ENCODE data around the gene PPP1R15B. TPM values are rescaled to one million over a fixed set of nuclear protein-coding genes. Genes with fewer than 3 reads are reported as not detected.
A peak's percentile ranks its signal among the peaks of the same experiment; 100 is the strongest.

PPP1R15B gene
- total RNA-seq = 10 to 100 TPM; 76.0 to 76.1 TPM

DNA sequence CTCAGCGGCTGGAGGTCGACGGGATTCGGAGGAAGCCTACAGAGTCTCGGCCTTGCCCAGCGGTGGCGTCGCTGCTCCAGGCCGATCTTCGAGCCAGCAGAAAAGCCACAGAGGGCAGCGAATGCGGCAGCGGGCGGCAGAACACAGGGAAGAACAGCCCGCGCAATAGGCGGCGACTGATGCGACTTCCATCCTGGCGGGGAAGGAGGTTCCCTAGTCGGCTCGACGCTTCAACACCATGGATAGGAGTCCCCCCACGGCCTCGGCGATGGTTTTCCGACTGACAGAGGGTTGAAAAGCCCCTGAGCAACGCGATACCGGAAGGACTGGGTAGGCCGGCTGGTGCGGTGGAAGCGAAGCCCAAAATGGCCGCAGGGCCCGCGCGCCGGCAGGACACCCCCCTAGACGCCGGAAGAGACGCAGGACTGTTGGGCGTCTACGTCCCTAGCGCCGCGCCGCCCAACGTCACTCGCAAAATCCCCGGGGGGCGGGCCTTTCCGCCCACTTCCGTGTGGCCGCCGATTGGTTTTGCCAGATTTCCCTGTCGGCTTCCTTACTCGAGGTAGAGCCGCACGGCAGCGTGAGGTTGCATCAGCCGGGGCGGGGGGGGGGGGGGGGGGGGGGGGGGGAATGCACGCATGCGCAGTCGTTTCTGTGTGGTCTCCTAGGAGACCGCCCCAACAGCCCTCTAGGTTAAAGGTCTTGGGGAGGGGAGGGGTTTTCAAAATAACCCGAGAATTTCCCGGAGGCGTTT is at the start of gene PPP1R15B:
TSS of gene PPP1R15B (minus strand) at position 367 of the 754 bp plus-strand sequence. CDS start 406 bp downstream, outside the sequence.
- Mint-ChIP-seq H3K27ac (peak within 1 kb of the TSS; percentile 98), H3K4me3 (peak within 1 kb of the TSS; percentile 98), H3K9me3 (no peaks in the 10 kb centered on the region), H3K4me1 (peaks cover 19% of the 10 kb centered on the region), H3K27me3 (no peaks in the 10 kb centered on the region), H3K36me3 (ENCODE audit: low read depth) (peaks cover 52% of the 10 kb centered on the region)
- CTCF ChIA-PET = interaction anchor here (1.0 to 4.9 kb wide), 5 partner anchors 13 to 395 kb away, joined by 3 to 87 read pairs (median 7); no protein-coding TSS in a partner anchor
- DNase-seq = peak; percentile 98
- POLR2A ChIA-PET = interaction anchor here (1.2 to 2.3 kb wide), 9 partner anchors 11 to 105 kb away, joined by 4 to 20 read pairs (median 10); partner anchors contain the start of genes MDM4 and PIK3C2B

DNA sequence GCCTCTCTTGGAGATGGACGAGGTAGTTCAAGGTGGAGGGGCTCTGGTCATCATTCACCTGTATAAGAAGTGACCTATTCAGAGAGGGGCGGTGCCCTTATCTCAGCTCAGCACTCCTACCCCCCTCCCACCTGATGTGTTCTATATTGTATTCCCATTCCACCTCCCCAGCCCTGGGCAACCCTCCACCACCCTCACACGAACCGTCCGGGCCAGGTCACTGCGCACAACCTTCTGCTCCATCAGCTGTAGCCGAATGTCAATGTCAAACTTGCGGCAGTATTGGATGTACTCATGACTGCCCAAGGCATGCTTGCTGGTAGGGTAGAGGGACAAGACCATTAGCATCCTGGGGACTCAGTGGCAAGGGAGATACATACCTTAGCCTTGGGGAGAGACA is 48.7 kb upstream of the PPP1R15B start:
- H3K36me3 Mint-ChIP-seq (ENCODE audit: low read depth) = peaks cover 60% of the 10 kb centered on the region
- POLR2A ChIA-PET = interaction anchor here (1.3 to 1.5 kb wide), 2 partner anchors 33 to 35 kb away, joined by 4 read pairs; partner anchors contain the start of gene PIK3C2B
- DNase-seq = no peak
- H3K4me3 Mint-ChIP-seq = no peak overlapping the region
- CTCF ChIA-PET = interaction anchor here (1.0 to 3.1 kb wide), 4 partner anchors 14 to 43 kb away, joined by 3 to 12 read pairs (median 4); no protein-coding TSS in a partner anchor
- peak overlapping the region; percentile 85 for H3K27ac Mint-ChIP-seq
- H3K9me3 Mint-ChIP-seq = no peaks in the 10 kb centered on the region
- no peaks in the 10 kb centered on the region for H3K27me3 Mint-ChIP-seq
- H3K4me1 Mint-ChIP-seq = peaks cover 53% of the 10 kb centered on the region

DNA sequence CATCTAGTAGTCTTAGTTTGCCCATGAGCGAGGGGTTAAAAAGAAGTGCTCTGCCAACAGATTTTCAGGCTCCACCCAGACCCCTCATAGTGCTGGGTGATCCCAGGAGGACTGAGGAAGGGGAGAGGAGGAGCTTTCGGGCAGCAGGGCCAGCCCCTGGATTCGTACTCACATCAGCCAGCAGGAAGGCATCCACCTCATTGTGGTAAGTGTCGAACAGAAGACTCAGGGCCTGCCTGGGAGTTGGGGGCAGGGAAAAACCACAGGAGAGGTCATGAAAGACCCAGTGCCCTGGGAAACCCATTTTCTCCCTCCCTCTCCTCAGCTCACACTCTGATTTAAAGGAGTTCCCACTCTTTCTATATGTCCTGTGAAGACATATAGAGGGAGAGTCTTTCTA is 48.1 kb upstream of the PPP1R15B start:
- Mint-ChIP-seq H3K9me3 (no peaks in the 10 kb centered on the region), H3K27ac (no peak overlapping the region), H3K4me3 (no peak overlapping the region), H3K27me3 (no peaks in the 10 kb centered on the region), H3K4me1 (peaks cover 47% of the 10 kb centered on the region), H3K36me3 (ENCODE audit: low read depth) (peaks cover 58% of the 10 kb centered on the region)
- ChIA-PET CTCF (interaction anchor here (1.2 to 3.1 kb wide), 2 partner anchors 13 to 29 kb away, joined by 3 to 12 read pairs; no protein-coding TSS in a partner anchor), POLR2A (interaction anchor here (1.3 to 1.5 kb wide), 2 partner anchors 34 to 35 kb away, joined by 4 read pairs; partner anchors contain the start of gene PIK3C2B)
- DNase-seq = no peak

DNA sequence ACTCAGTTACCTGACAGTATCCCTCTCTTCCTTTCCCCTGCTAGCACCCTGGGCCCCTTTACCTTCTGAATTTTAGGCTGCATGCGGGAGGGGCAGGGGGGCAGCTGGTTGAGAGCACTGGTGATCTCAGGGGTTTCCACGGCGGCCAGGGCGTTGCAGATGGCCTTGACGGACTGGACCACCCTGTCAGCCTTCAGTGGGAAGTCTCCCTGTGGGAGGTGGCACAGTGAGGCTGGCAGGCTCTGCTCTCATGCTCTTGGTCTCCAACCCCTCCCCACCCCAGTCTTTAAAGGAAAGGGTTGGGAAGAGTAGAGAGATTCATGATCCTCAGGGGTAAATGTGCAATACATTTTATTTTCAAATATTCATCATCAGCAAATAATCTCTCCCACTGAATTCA is 46.0 kb upstream of the PPP1R15B start:
- POLR2A ChIA-PET = interaction anchor here (1.1 kb wide), 1 partner anchor 36 kb away, joined by 3 read pairs; no protein-coding TSS in a partner anchor
- Mint-ChIP-seq H3K36me3 (ENCODE audit: low read depth) (peaks cover 49% of the 10 kb centered on the region), H3K9me3 (no peaks in the 10 kb centered on the region), H3K4me3 (no peak overlapping the region), H3K4me1 (peaks cover 38% of the 10 kb centered on the region), H3K27me3 (no peaks in the 10 kb centered on the region), H3K27ac (no peak overlapping the region)
- CTCF ChIA-PET = no interaction called here
- DNase-seq = no peak

DNA sequence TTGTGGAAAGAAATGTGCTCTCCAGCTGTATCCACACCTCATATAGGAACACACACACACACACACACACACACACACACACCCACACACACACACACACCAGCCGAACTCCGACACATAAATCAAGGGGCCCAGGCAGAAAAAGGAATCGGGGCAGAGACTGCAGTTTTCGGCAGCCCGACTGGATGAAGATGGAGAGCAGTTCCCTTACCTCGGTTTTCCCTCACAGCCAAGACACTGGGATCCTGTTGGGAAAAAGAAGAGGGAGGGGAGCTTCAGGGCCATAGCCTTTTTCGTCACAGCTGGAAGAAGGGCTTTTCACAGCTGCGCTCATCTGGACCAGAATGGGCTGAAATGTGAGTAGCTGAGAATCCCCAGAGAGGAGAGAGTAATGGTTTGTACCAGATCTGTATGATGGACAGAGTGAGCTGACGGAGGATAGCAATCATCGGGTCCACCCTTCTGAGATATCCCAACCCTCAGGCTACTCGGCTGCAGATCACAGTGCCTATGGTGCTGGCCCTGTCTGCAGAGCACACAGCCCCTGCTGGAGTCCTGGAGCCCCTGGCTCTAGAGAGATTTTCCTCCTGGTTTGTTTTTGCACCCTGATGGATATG is 45.3 kb upstream of the PPP1R15B start:
- H3K4me1 Mint-ChIP-seq = peaks cover 33% of the 10 kb centered on the region
- POLR2A ChIA-PET = no interaction called here
- H3K27me3 Mint-ChIP-seq = no peaks in the 10 kb centered on the region
- no peak for DNase-seq
- no peak overlapping the region for H3K4me3 Mint-ChIP-seq
- CTCF ChIA-PET = interaction anchor here (0.7 to 2.1 kb wide), 4 partner anchors 11 to 198 kb away, joined by 3 to 7 read pairs (median 3); no protein-coding TSS in a partner anchor
- no peaks in the 10 kb centered on the region for H3K9me3 Mint-ChIP-seq
- no peak overlapping the region for H3K27ac Mint-ChIP-seq
- peaks cover 43% of the 10 kb centered on the region for H3K36me3 Mint-ChIP-seq (ENCODE audit: low read depth)

DNA sequence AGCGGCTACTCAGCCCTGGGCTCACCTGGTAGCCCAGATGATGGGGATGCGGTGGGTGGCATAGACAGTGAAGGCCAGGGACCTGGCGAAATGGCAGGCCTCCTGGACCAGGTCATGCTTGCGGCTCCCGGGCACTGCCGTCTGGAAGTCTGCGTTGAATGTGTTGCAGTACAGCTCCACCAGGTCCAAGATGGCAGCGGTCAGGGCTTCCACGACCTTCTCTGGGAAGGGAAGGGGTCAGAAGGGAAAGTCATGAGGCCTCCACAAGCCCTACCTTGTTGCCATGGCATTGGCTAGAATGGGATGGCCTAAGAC is 44.2 kb upstream of the PPP1R15B start:
- Mint-ChIP-seq H3K27me3 (no peaks in the 10 kb centered on the region), H3K4me3 (no peak overlapping the region), H3K9me3 (no peaks in the 10 kb centered on the region), H3K27ac (no peak overlapping the region), H3K36me3 (ENCODE audit: low read depth) (peaks cover 37% of the 10 kb centered on the region), H3K4me1 (peaks cover 30% of the 10 kb centered on the region)
- POLR2A ChIA-PET = no interaction called here
- no peak for DNase-seq
- CTCF ChIA-PET = interaction anchor here (1.3 to 2.1 kb wide), 2 partner anchors 25 to 47 kb away, joined by 3 to 7 read pairs; no protein-coding TSS in a partner anchor

DNA sequence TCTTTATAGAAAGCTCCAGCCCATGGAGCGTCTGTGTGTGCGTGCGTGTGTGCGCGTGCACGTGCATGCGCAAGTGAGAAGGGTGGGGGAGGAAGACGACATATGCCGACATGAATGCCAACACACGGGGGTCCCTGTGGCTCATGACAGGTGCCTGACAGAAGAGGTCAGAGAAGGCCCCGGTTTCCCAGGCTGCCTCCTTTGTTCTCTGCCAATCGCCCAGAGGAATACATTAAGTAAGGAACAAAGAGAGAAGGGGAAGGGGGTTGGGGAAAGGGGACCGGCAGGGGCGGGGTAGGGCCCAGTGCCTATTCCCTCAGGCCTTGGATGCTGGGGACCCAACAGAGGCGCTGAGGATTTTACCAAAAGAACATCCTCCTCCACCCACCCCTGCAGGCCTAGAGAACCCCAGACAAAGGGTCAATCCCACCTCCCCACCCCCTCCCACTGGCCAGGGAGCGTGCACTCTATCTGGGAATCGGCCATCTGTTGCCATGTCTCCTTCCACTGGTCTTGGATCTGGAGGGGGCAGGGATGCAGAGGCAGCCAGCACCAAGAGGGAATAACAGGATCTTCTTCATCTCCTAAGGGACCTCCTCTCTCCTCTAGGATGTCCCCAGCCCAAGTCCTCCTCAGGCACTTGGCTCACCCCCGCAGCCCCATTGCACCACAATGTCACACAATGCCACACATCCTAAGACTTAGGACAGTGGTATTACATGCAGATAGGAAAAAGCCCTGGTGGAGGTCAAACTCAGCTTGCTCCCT is 43.6 kb upstream of the PPP1R15B start:
- Mint-ChIP-seq H3K4me1 (peaks cover 30% of the 10 kb centered on the region), H3K27ac (no peak overlapping the region)

DNA sequence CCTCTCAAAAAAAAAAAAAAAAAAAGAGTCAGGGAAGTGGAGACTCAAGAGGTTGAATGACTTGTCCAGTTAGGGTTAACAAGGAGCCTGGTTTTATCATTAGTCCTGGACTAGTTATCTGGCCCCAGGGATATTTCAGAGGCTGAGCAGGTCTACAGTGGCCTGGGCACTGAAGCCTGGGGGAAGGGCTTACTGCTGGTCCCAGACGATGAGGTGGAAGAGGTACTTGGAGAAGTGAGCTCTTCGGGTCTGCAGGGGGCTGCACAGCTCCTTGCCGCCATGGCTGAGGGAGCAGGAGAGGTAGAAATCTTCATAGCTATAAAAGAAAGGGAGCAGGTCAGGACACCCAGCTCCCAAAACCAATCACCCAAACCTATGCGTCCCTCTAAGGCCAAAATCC is 42.9 kb upstream of the PPP1R15B start:
- Mint-ChIP-seq H3K27ac (peak overlapping the region; percentile 30), H3K36me3 (ENCODE audit: low read depth) (peaks cover 32% of the 10 kb centered on the region), H3K9me3 (no peaks in the 10 kb centered on the region), H3K4me3 (no peak overlapping the region), H3K27me3 (no peaks in the 10 kb centered on the region), H3K4me1 (peaks cover 35% of the 10 kb centered on the region)
- POLR2A ChIA-PET = no interaction called here
- CTCF ChIA-PET = interaction anchor here (0.7 to 10.6 kb wide), 3 partner anchors 23 to 76 kb away, joined by 3 to 519 read pairs (median 10); partner anchors contain the start of gene PIK3C2B
- DNase-seq = no peak

More for the DNA sequence above, 43.6 kb upstream of the PPP1R15B start:
- Mint-ChIP-seq H3K9me3 (no peaks in the 10 kb centered on the region), H3K27me3 (no peaks in the 10 kb centered on the region), H3K4me3 (no peak overlapping the region), H3K36me3 (ENCODE audit: low read depth) (peaks cover 34% of the 10 kb centered on the region)
- CTCF ChIA-PET = interaction anchor here (1.3 to 10.6 kb wide), 4 partner anchors 24 to 48 kb away, joined by 3 to 519 read pairs (median 8); partner anchors contain the start of gene PIK3C2B
- POLR2A ChIA-PET = no interaction called here
- DNase-seq = no peak

DNA sequence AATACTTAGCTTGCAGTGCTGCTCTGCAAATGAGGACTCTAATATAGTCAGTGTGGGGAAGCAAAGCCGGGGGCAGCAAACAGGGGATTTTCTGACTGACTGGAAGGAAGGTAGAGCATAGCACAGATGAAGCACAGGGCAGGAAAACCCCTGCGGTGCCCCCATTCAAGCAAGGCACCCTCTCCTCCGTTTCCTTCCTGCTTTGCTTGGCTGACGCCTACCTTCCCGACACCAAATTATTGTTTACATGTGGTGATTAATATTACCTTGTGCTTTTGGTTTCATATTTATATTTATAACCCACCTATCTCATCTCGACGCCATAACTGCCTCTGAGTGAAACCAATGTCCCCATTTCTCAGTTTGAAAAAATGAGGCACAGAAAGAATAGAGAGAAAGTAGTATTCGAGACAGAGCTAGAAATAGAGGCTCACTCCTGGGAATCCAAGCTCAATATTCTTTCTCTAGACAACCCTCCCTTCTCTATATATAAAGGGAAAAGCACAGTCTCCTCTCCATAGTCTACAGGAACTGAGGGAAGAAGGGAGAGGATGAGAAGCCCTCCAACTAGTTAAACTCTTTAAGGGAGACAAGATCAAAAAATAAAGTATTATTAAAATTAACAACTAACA is 41.6 kb upstream of the PPP1R15B start:
- ChIA-PET CTCF (interaction anchor here (0.6 to 10.6 kb wide), 9 partner anchors 9 to 354 kb away, joined by 3 to 519 read pairs (median 4); partner anchors contain the start of gene PIK3C2B), POLR2A (interaction anchor here (1.1 to 2.2 kb wide), 6 partner anchors 10 to 63 kb away, joined by 3 to 17 read pairs (median 4); partner anchors contain the start of genes MDM4 and PIK3C2B)
- Mint-ChIP-seq H3K4me3 (peak overlapping the region; percentile 46), H3K27me3 (no peaks in the 10 kb centered on the region), H3K9me3 (no peaks in the 10 kb centered on the region), H3K4me1 (peaks cover 47% of the 10 kb centered on the region), H3K27ac (peak overlapping the region; percentile 86), H3K36me3 (ENCODE audit: low read depth) (peaks cover 33% of the 10 kb centered on the region)
- peak; percentile 73 for DNase-seq

DNA sequence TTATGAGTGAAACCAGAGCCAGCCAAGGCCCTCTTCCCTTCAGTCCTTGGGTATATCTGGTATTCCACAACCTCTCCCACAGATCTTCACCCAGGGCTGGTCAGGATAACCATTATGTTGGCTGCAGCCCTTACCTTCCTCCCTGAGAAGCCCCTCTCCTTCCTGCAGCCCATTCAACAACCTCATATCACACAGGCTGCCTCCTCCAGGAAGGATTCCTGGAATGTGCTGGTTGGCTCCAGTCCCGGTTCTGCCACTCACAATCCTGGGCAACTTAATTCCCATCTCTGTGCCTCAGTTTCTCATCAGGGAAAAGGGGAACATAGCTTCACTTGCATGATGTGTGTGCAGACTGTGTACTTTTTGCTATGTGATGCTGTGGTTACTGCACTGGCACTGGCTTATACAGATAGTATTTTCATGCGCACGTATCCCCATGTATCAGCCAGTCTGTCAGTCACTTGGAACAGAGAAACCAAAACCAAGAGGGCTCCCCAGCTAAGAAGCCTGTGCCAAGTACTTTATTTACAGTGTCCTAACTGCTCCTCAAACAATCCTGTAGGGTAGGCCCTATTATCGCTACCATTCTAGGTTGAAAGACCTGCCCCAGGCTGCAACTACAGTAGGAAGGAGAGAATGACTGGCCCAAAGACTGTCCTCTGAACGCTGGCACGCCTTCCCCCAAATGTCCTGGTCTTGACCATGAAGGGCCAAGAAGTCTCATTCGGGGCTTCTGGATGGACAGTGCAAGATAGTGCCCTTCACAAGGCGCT is 39.9 kb upstream of the PPP1R15B start:
- Mint-ChIP-seq H3K4me1 (peaks cover 54% of the 10 kb centered on the region), H3K27ac (no peak overlapping the region), H3K27me3 (no peaks in the 10 kb centered on the region), H3K36me3 (ENCODE audit: low read depth) (peaks cover 38% of the 10 kb centered on the region), H3K9me3 (no peaks in the 10 kb centered on the region), H3K4me3 (no peak overlapping the region)
- CTCF ChIA-PET = interaction anchor here (1.8 to 10.6 kb wide), 2 partner anchors 49 to 356 kb away, joined by 6 to 519 read pairs; partner anchors contain the start of gene PIK3C2B
- DNase-seq = no peak
- POLR2A ChIA-PET = interaction anchor here (1.5 to 6.0 kb wide), 5 partner anchors 8 to 54 kb away, joined by 3 to 57 read pairs (median 11); partner anchors contain the start of gene PIK3C2B

DNA sequence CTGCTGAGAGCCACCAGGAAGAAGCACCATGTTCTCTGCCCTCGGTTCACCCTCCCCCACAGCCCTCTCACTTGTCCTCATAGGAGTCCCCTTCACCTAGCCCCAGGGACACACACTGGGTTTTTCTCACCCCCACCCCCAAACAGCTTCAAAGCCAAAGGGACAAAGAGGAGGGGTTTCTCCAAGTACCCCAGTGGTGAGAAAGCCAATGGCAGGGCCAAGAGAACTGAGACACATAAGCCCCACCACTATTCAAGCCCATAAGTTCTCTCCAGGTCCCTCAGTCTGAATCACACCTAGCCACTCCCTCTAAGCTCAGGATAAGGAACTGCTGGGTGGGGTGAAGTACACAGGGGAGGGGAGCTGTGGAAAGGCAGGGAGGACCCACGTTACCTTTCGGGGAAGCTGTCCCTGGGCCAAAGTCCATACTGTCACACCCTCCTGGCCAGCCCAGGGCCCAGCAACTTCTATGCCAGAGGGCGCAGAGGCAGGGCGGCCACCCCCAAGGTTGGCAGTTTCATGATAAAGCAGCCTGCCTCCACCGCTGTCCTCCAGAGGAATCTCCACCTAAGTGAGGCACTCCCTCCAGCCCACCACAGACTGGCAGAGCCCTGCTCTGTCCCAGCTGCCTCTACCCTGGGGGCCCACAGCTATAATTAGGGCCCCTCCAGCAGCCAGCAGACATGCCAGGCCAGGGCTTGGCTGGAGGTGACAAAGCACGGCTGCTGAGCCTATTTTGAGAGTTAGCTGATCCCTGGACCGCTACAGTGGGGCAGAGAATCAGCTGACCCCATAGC is 39.0 kb upstream of the PPP1R15B start:
- H3K27me3 Mint-ChIP-seq = no peaks in the 10 kb centered on the region
- ChIA-PET POLR2A (interaction anchor here (0.7 to 6.0 kb wide), 3 partner anchors 44 to 66 kb away, joined by 3 to 57 read pairs (median 11); partner anchors contain the start of genes MDM4 and PIK3C2B), CTCF (interaction anchor here (6.4 to 10.6 kb wide), 2 partner anchors 20 to 50 kb away, joined by 63 to 519 read pairs; partner anchors contain the start of gene PIK3C2B)
- H3K27ac Mint-ChIP-seq = no peak overlapping the region
- H3K9me3 Mint-ChIP-seq = no peaks in the 10 kb centered on the region
- no peak overlapping the region for H3K4me3 Mint-ChIP-seq
- H3K36me3 Mint-ChIP-seq (ENCODE audit: low read depth) = peaks cover 41% of the 10 kb centered on the region
- H3K4me1 Mint-ChIP-seq = peaks cover 62% of the 10 kb centered on the region
- no peak for DNase-seq

Data from activated CD4-positive, alpha-beta memory T cell treated with anti-CD3 and anti-CD28 coated beads, Interleukin-2, amount 10 ng/mL, durations not matched to agents 7 days and 5 days (primary cell).